Measurements from ENCODE around the gene PIK3AP1. TPM values are rescaled to one million over a fixed set of nuclear protein-coding genes. Genes with fewer than 3 reads are reported as not detected.
"Not testable (repeated sequence)": the region's sequence is repeated elsewhere in the genome, so short reads cannot be mapped to it uniquely, and the experiment has no call there.

PIK3AP1 gene
- total RNA-seq, 1 experiment from 2014 or later: 131 TPM

GRCh38 chr10:96756111-96756903, 36.0 kb upstream of the PIK3AP1 start:
- Histone ChIP-seq H3K27ac (ENCODE audit: low read length) (peak overlapping the region; percentile 92), H3K4me2 (ENCODE audit: low read depth, low read length, poor library complexity, severe bottlenecking) (peak overlapping the region; percentile 39), H3K79me2 (ENCODE audit: low read length) (peaks cover 16% of the 10 kb centered on the region), H3K9ac (ENCODE audit: low read length) (peak overlapping the region; percentile 24; the same call in 1 of the 2 replicates), H2AFZ (ENCODE audit: low read length) (no peak overlapping the region), H3K9me3 (ENCODE audit: low read length) (no peaks in the 10 kb centered on the region), H3K4me1 (ENCODE audit: low read length) (peaks cover 70% of the 10 kb centered on the region), H3K9me2 (replicated peaks; ENCODE audit: insufficient read depth, low read length) (no peaks in the 10 kb centered on the region), H3K27me3 (ENCODE audit: low read length) (no peaks in the 10 kb centered on the region), H4K20me1 (ENCODE audit: insufficient read depth, low read depth, low read length) (no peaks in the 10 kb centered on the region), H3K36me3 (ENCODE audit: insufficient read depth, low read length) (no peaks in the 10 kb centered on the region), H3K4me3 (ENCODE audit: low read length) (no peak overlapping the region)
- peak; percentile 65 for DNase-seq

- Histone ChIP-seq H3K9me3 (ENCODE audit: low read length) (no peaks in the 10 kb centered on the region), H4K20me1 (ENCODE audit: insufficient read depth, low read depth, low read length) (no peaks in the 10 kb centered on the region), H3K4me3 (ENCODE audit: low read length) (no peak overlapping the region), H3K36me3 (ENCODE audit: insufficient read depth, low read length) (no peaks in the 10 kb centered on the region), H3K4me1 (ENCODE audit: low read length) (peaks cover 76% of the 10 kb centered on the region), H3K27me3 (ENCODE audit: low read length) (no peaks in the 10 kb centered on the region), H3K27ac (ENCODE audit: low read length) (peak overlapping the region; percentile 92), H3K4me2 (ENCODE audit: low read depth, low read length, poor library complexity, severe bottlenecking) (no peak overlapping the region), H3K79me2 (ENCODE audit: low read length) (peaks cover 21% of the 10 kb centered on the region), H3K9me2 (replicated peaks; ENCODE audit: insufficient read depth, low read length) (no peaks in the 10 kb centered on the region), H3K9ac (ENCODE audit: low read length) (no peak overlapping the region), H2AFZ (ENCODE audit: low read length) (no peak overlapping the region)
- DNase-seq: no peak
Measured at GRCh38 chr10:96753956-96754355, 33.6 kb upstream of the PIK3AP1 start.

- Histone ChIP-seq H3K27me3 (ENCODE audit: low read length) (no peaks in the 10 kb centered on the region), H3K9me3 (ENCODE audit: low read length) (no peaks in the 10 kb centered on the region), H2AFZ (ENCODE audit: low read length) (no peak overlapping the region), H3K9ac (ENCODE audit: low read length) (no peak overlapping the region), H4K20me1 (ENCODE audit: insufficient read depth, low read depth, low read length) (no peaks in the 10 kb centered on the region), H3K4me3 (ENCODE audit: low read length) (no peak overlapping the region), H3K36me3 (ENCODE audit: insufficient read depth, low read length) (no peaks in the 10 kb centered on the region), H3K4me2 (ENCODE audit: low read depth, low read length, poor library complexity, severe bottlenecking) (peak overlapping the region; percentile 45), H3K79me2 (ENCODE audit: low read length) (peaks cover 35% of the 10 kb centered on the region), H3K27ac (ENCODE audit: low read length) (peak overlapping the region; percentile 92), H3K9me2 (replicated peaks; ENCODE audit: insufficient read depth, low read length) (no peaks in the 10 kb centered on the region), H3K4me1 (ENCODE audit: low read length) (peaks cover 79% of the 10 kb centered on the region)
- peak; percentile 38 for DNase-seq
Measured at GRCh38 chr10:96752375-96752774, 32.1 kb upstream of the PIK3AP1 start.

GRCh38 chr10:96750316-96750715, 30.0 kb upstream of the PIK3AP1 start:
- not testable (repeated sequence) for H3K9ac ChIP-seq (ENCODE audit: low read length); H3K36me3 ChIP-seq (ENCODE audit: insufficient read depth, low read length)

GRCh38 chr10:96747734-96748550, 27.6 kb upstream of the PIK3AP1 start:
- peaks cover 76% of the 10 kb centered on the region for H3K4me1 ChIP-seq (ENCODE audit: low read length)
- peak overlapping the region; percentile 54 for H3K9ac ChIP-seq (ENCODE audit: low read length)
- H3K27me3 ChIP-seq (ENCODE audit: low read length): no peaks in the 10 kb centered on the region
- no peaks in the 10 kb centered on the region for H4K20me1 ChIP-seq (ENCODE audit: insufficient read depth, low read depth, low read length)
- H3K9me3 ChIP-seq (ENCODE audit: low read length): no peaks in the 10 kb centered on the region
- peaks cover 56% of the 10 kb centered on the region for H3K79me2 ChIP-seq (ENCODE audit: low read length)
- DNase-seq: peak; percentile 53
- no peak overlapping the region; the same call in 1 of the 2 replicates for H3K4me3 ChIP-seq (ENCODE audit: low read length)
- peak overlapping the region; percentile 41 for H3K4me2 ChIP-seq (ENCODE audit: low read depth, low read length, poor library complexity, severe bottlenecking)
- H3K36me3 ChIP-seq (ENCODE audit: insufficient read depth, low read length): peaks cover 9% of the 10 kb centered on the region; the same call in 1 of the 2 replicates
- H3K27ac ChIP-seq (ENCODE audit: low read length): peak overlapping the region; percentile 90
- H2AFZ ChIP-seq (ENCODE audit: low read length): no peak overlapping the region
- no peaks in the 10 kb centered on the region for H3K9me2 ChIP-seq (replicated peaks; ENCODE audit: insufficient read depth, low read length)

More at GRCh38 chr10:96750316-96750715, 30.0 kb upstream of the PIK3AP1 start:
- H3K9me3 ChIP-seq (ENCODE audit: low read length); H3K27ac ChIP-seq (ENCODE audit: low read length); H3K4me2 ChIP-seq (ENCODE audit: low read depth, low read length, poor library complexity, severe bottlenecking); H3K4me3 ChIP-seq (ENCODE audit: low read length); H4K20me1 ChIP-seq (ENCODE audit: insufficient read depth, low read depth, low read length); H2AFZ ChIP-seq (ENCODE audit: low read length); H3K9me2 ChIP-seq (replicated peaks; ENCODE audit: insufficient read depth, low read length); DNase-seq; H3K27me3 ChIP-seq (ENCODE audit: low read length): not testable (repeated sequence)
- H3K4me1 ChIP-seq (ENCODE audit: low read length): peaks cover 81% of the 10 kb centered on the region
- H3K79me2 ChIP-seq (ENCODE audit: low read length): peaks cover 50% of the 10 kb centered on the region

- Histone ChIP-seq H3K4me3 (ENCODE audit: low read length) (no peak overlapping the region), H3K36me3 (ENCODE audit: insufficient read depth, low read length) (peaks cover 11% of the 10 kb centered on the region; the same call in 1 of the 2 replicates), H3K9me3 (ENCODE audit: low read length) (no peaks in the 10 kb centered on the region), H3K9me2 (replicated peaks; ENCODE audit: insufficient read depth, low read length) (no peaks in the 10 kb centered on the region), H3K27ac (ENCODE audit: low read length) (peak overlapping the region; percentile 90), H3K27me3 (ENCODE audit: low read length) (no peaks in the 10 kb centered on the region), H4K20me1 (ENCODE audit: insufficient read depth, low read depth, low read length) (no peaks in the 10 kb centered on the region), H2AFZ (ENCODE audit: low read length) (no peak overlapping the region), H3K4me2 (ENCODE audit: low read depth, low read length, poor library complexity, severe bottlenecking) (peak overlapping the region; percentile 19), H3K79me2 (ENCODE audit: low read length) (peaks cover 62% of the 10 kb centered on the region), H3K4me1 (ENCODE audit: low read length) (peaks cover 77% of the 10 kb centered on the region), H3K9ac (ENCODE audit: low read length) (no peak overlapping the region)
- DNase-seq: peak; percentile 37
Measured at GRCh38 chr10:96746503-96746902, 26.2 kb upstream of the PIK3AP1 start.

GRCh38 chr10:96745950-96746349, 25.6 kb upstream of the PIK3AP1 start:
- H3K9me2 ChIP-seq (replicated peaks; ENCODE audit: insufficient read depth, low read length): no peaks in the 10 kb centered on the region
- H3K9me3 ChIP-seq (ENCODE audit: low read length): no peaks in the 10 kb centered on the region
- peak overlapping the region; percentile 19 for H3K4me2 ChIP-seq (ENCODE audit: low read depth, low read length, poor library complexity, severe bottlenecking)
- H3K36me3 ChIP-seq (ENCODE audit: insufficient read depth, low read length): peaks cover 11% of the 10 kb centered on the region; the same call in 1 of the 2 replicates
- peak overlapping the region; percentile 90 for H3K27ac ChIP-seq (ENCODE audit: low read length)
- no peak overlapping the region for H3K9ac ChIP-seq (ENCODE audit: low read length)
- no peaks in the 10 kb centered on the region for H4K20me1 ChIP-seq (ENCODE audit: insufficient read depth, low read depth, low read length)
- peaks cover 66% of the 10 kb centered on the region for H3K79me2 ChIP-seq (ENCODE audit: low read length)
- no peaks in the 10 kb centered on the region for H3K27me3 ChIP-seq (ENCODE audit: low read length)
- no peak overlapping the region for H2AFZ ChIP-seq (ENCODE audit: low read length)
- H3K4me1 ChIP-seq (ENCODE audit: low read length): peaks cover 77% of the 10 kb centered on the region
- H3K4me3 ChIP-seq (ENCODE audit: low read length): no peak overlapping the region
- no peak for DNase-seq

- Histone ChIP-seq H3K36me3 (ENCODE audit: insufficient read depth, low read length) (peaks cover 14% of the 10 kb centered on the region), H3K9ac (ENCODE audit: low read length) (peak overlapping the region; percentile 24), H3K4me2 (ENCODE audit: low read depth, low read length, poor library complexity, severe bottlenecking) (peak overlapping the region; percentile 35), H4K20me1 (ENCODE audit: insufficient read depth, low read depth, low read length) (no peaks in the 10 kb centered on the region), H3K27ac (ENCODE audit: low read length) (peak overlapping the region; percentile 84), H2AFZ (ENCODE audit: low read length) (no peak overlapping the region), H3K27me3 (ENCODE audit: low read length) (no peaks in the 10 kb centered on the region), H3K4me1 (ENCODE audit: low read length) (peaks cover 88% of the 10 kb centered on the region), H3K79me2 (ENCODE audit: low read length) (peaks cover 80% of the 10 kb centered on the region), H3K4me3 (ENCODE audit: low read length) (no peak overlapping the region), H3K9me2 (replicated peaks; ENCODE audit: insufficient read depth, low read length) (no peaks in the 10 kb centered on the region), H3K9me3 (ENCODE audit: low read length) (no peaks in the 10 kb centered on the region)
- peak; percentile 55 for DNase-seq
Measured at GRCh38 chr10:96743988-96744585, 23.8 kb upstream of the PIK3AP1 start.
